ENCODE results near the gene BTBD18.

Gene BTBD18

DNA sequence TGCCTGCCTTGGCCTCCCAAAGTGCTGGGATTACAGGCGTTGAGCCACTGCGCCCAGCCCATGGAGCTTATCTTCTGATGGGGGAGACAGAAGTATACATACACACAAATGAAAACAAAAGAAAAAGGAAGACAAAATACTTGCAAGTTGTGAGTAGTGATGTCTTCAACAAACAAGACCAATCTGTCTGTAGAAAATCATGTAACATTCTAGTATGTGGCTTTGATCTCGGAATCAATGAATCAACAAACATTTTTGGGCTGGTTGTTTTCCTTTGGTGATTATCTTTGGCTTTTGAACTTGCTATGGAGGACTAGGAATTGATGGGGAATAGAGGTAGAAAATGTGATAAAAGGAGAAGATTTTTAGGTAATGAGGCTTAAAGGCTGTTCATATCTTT, 6.6 kb upstream of the BTBD18 start:
- H3K4me1 ChIP-seq (ENCODE audit: control insufficient read depth, insufficient read depth, low read length), result 0 out of 2 replicates have a peak, but pooled peaks cover 2% of the 10 kb centered on the region
- H3K9ac ChIP-seq (ENCODE audit: low read depth, low read length), result no peak overlapping the region
- H3K27ac ChIP-seq (ENCODE audit: low read depth, low read length), result no peak overlapping the region
- no peaks in the 10 kb centered on the region for H3K9me3 ChIP-seq (ENCODE audit: control insufficient read depth, insufficient read depth, low read length)
- no peak overlapping the region for H3K4me3 ChIP-seq (ENCODE audit: low read depth, low read length)
- no peaks in the 10 kb centered on the region for H3K36me3 ChIP-seq (ENCODE audit: control insufficient read depth, insufficient read depth, low read length)
- H3K27me3 ChIP-seq (ENCODE audit: control insufficient read depth, insufficient read depth, low read length), result no peaks in the 10 kb centered on the region

DNA sequence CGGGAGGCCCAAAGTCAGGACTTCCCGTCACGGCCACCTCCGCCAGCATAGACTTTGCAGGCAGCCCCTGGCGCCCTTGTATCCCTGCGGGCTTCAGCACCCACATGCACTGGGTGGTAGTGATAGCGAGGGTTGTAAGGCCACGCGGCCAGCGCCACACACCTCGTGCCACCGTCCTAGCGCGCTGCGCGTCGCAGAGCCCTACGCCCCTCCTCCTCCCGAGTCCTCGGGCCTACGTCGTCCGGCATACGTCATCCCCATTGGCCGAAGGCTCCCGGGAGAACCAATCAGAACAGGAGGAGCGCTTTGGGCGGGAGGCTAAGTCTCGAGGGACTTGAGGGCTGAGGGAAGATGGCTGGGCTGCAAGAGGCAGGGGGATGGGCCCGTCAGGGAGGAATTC, 1.3 kb upstream of the BTBD18 start:
- Histone ChIP-seq H3K4me1 (ENCODE audit: control insufficient read depth, insufficient read depth, low read length) (peaks cover 2% of the 10 kb centered on the region; the same call in 1 of the 2 replicates), H3K9me3 (ENCODE audit: control insufficient read depth, insufficient read depth, low read length) (no peaks in the 10 kb centered on the region), H3K27ac (ENCODE audit: low read depth, low read length) (no peak overlapping the region), H3K27me3 (ENCODE audit: control insufficient read depth, insufficient read depth, low read length) (no peaks in the 10 kb centered on the region), H3K9ac (ENCODE audit: low read depth, low read length) (no peak overlapping the region), H3K36me3 (ENCODE audit: control insufficient read depth, insufficient read depth, low read length) (no peaks in the 10 kb centered on the region), H3K4me3 (ENCODE audit: low read depth, low read length) (no peak overlapping the region)

DNA sequence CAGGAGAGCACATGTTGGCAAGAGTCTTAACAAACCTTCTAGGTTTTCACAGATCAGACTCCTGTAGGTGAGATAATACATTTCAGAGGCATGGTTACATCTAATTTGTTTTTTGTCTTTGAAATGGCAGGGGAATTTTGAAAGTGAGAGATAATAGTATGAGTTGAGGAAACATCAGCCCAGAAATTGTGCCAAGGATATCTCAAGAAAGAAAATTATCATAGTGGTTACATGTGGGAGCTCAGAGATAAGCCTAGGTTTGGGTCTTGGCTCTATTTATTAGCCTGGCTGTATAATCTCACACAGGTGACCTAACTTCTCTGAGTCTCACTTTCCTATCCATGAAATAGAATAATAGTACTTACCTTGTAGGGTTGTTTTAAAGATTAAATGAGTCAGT, 443 bp downstream of the BTBD18 start:
- Histone ChIP-seq H3K27me3 (ENCODE audit: control insufficient read depth, insufficient read depth, low read length) (no peaks in the 10 kb centered on the region), H3K27ac (ENCODE audit: low read depth, low read length) (no peak overlapping the region), H3K9me3 (ENCODE audit: control insufficient read depth, insufficient read depth, low read length) (no peaks in the 10 kb centered on the region), H3K36me3 (ENCODE audit: control insufficient read depth, insufficient read depth, low read length) (no peaks in the 10 kb centered on the region), H3K4me3 (ENCODE audit: low read depth, low read length) (no peak overlapping the region), H3K9ac (ENCODE audit: low read depth, low read length) (no peak overlapping the region), H3K4me1 (ENCODE audit: control insufficient read depth, insufficient read depth, low read length) (peaks cover 2% of the 10 kb centered on the region; the same call in 1 of the 2 replicates)

GRCh38 chr11:57746920-57747319, 4.7 kb downstream of the BTBD18 start:
- no peak overlapping the region for H3K27ac ChIP-seq (ENCODE audit: low read depth, low read length)
- H3K4me1 ChIP-seq (ENCODE audit: control insufficient read depth, insufficient read depth, low read length), result peaks cover 6% of the 10 kb centered on the region; the same call in 1 of the 2 replicates
- no peak overlapping the region for H3K9ac ChIP-seq (ENCODE audit: low read depth, low read length)
- no peaks in the 10 kb centered on the region for H3K27me3 ChIP-seq (ENCODE audit: control insufficient read depth, insufficient read depth, low read length)
- no peaks in the 10 kb centered on the region for H3K9me3 ChIP-seq (ENCODE audit: control insufficient read depth, insufficient read depth, low read length)
- no peak overlapping the region for H3K4me3 ChIP-seq (ENCODE audit: low read depth, low read length)
- peaks cover 24% of the 10 kb centered on the region for H3K36me3 ChIP-seq (ENCODE audit: control insufficient read depth, insufficient read depth, low read length)

DNA sequence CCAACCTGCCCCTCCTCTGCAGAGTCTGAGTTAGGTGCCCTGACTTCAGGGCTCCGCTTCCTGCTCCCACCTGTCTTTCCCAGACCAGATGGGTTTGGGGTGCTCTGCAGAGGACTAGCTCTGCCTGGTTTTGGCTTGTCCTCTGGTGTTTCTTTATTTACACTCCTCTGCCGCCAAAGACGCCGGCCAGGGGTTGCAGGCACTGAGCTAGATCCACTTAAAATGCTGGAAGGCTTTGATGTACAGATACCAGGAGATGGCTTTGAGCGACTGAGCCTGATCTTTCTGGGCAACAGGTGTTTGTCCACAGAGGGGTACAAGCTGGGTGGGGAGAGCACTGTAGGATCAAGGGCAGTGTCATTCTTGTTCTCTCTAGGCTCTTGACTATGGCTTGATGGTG, 6.4 kb downstream of the BTBD18 start:
- Histone ChIP-seq H3K9ac (ENCODE audit: low read depth, low read length) (no peak overlapping the region), H3K4me1 (ENCODE audit: control insufficient read depth, insufficient read depth, low read length) (peaks cover 11% of the 10 kb centered on the region; the same call in 1 of the 2 replicates), H3K27ac (ENCODE audit: low read depth, low read length) (no peak overlapping the region), H3K4me3 (ENCODE audit: low read depth, low read length) (no peak overlapping the region), H3K27me3 (ENCODE audit: control insufficient read depth, insufficient read depth, low read length) (no peaks in the 10 kb centered on the region), H3K36me3 (ENCODE audit: control insufficient read depth, insufficient read depth, low read length) (peaks cover 24% of the 10 kb centered on the region), H3K9me3 (ENCODE audit: control insufficient read depth, insufficient read depth, low read length) (no peaks in the 10 kb centered on the region)

GRCh38 chr11:57744357-57744756, 7.3 kb downstream of the BTBD18 start:
- H3K9me3 ChIP-seq (ENCODE audit: control insufficient read depth, insufficient read depth, low read length), result no peaks in the 10 kb centered on the region
- H3K27me3 ChIP-seq (ENCODE audit: control insufficient read depth, insufficient read depth, low read length), result no peaks in the 10 kb centered on the region
- no peak overlapping the region for H3K4me3 ChIP-seq (ENCODE audit: low read depth, low read length)
- peaks cover 31% of the 10 kb centered on the region for H3K36me3 ChIP-seq (ENCODE audit: control insufficient read depth, insufficient read depth, low read length)
- H3K9ac ChIP-seq (ENCODE audit: low read depth, low read length), result no peak overlapping the region
- H3K27ac ChIP-seq (ENCODE audit: low read depth, low read length), result no peak overlapping the region
- peaks cover 11% of the 10 kb centered on the region; the same call in 1 of the 2 replicates for H3K4me1 ChIP-seq (ENCODE audit: control insufficient read depth, insufficient read depth, low read length)

GRCh38 chr11:57742087-57742452, 9.5 kb downstream of the BTBD18 start:
- Histone ChIP-seq H3K27me3 (ENCODE audit: control insufficient read depth, insufficient read depth, low read length) (no peaks in the 10 kb centered on the region), H3K9ac (ENCODE audit: low read depth, low read length) (peak overlapping the region; percentile 93), H3K4me3 (ENCODE audit: low read depth, low read length) (peak overlapping the region; percentile 96), H3K4me1 (ENCODE audit: control insufficient read depth, insufficient read depth, low read length) (0 out of 2 replicates have a peak, but pooled peaks cover 9% of the 10 kb centered on the region), H3K9me3 (ENCODE audit: control insufficient read depth, insufficient read depth, low read length) (no peaks in the 10 kb centered on the region), H3K27ac (ENCODE audit: low read depth, low read length) (peak overlapping the region; percentile 83), H3K36me3 (ENCODE audit: control insufficient read depth, insufficient read depth, low read length) (peaks cover 53% of the 10 kb centered on the region)

DNA sequence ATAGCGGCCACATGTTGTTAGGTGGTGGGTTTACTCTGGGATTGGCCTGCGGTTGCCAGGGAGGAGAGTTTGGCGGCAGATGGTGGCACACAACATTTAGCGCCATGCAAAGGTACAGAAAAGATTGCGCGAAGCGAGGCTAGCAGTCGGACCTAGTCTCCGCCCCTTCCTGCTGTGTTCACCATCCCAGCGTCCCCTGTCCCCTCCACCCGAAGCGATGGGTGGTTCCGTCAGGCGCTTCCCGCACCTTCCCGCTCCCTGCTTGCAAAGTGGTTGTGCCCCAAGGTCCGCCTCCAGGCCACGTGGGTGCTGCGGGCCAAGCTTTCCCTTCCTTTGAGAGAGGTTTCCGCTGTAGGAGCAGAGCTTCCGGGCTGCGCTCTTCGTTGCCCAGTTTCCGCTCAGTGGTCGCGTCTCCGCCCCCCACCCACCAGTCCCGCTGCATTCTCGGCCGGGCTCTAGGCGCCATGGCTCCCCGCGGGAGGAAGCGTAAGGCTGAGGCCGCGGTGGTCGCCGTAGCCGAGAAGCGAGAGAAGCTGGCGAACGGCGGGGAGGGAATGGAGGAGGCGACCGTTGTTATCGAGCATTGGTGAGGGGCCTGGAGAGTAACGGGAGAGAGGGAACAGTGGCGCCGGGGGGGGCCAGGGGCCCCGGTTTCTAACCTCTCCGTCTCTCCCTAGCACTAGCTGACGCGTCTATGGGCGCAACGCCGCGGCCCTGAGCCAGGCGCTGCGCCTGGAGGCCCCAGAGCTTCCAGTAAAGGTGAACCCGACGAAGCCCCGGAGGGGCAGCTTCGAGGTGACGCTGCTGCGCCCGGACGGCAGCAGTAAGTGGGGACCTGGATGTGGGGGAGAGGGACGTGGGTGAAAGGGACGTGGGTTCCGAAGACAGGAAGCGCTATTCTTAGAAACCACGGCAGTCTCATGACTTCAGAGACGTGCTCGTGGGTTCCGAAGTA, 10.2 kb downstream of the BTBD18 start, which contains the start of gene SELENOH:
TSS of gene SELENOH (plus strand) at position 360 of the 955 bp plus-strand sequence. CDS start at position 465, 105 bp downstream.
- Histone ChIP-seq H3K9ac (ENCODE audit: low read depth, low read length) (peak within 1 kb of the TSS; percentile 93), H3K9me3 (ENCODE audit: control insufficient read depth, insufficient read depth, low read length) (no peaks in the 10 kb centered on the region), H3K27ac (ENCODE audit: low read depth, low read length) (peak within 1 kb of the TSS; percentile 83), H3K27me3 (ENCODE audit: control insufficient read depth, insufficient read depth, low read length) (no peaks in the 10 kb centered on the region), H3K4me1 (ENCODE audit: control insufficient read depth, insufficient read depth, low read length) (0 out of 2 replicates have a peak, but pooled peaks cover 9% of the 10 kb centered on the region), H3K36me3 (ENCODE audit: control insufficient read depth, insufficient read depth, low read length) (peaks cover 53% of the 10 kb centered on the region), H3K4me3 (ENCODE audit: low read depth, low read length) (peak within 1 kb of the TSS; percentile 96)

DNA sequence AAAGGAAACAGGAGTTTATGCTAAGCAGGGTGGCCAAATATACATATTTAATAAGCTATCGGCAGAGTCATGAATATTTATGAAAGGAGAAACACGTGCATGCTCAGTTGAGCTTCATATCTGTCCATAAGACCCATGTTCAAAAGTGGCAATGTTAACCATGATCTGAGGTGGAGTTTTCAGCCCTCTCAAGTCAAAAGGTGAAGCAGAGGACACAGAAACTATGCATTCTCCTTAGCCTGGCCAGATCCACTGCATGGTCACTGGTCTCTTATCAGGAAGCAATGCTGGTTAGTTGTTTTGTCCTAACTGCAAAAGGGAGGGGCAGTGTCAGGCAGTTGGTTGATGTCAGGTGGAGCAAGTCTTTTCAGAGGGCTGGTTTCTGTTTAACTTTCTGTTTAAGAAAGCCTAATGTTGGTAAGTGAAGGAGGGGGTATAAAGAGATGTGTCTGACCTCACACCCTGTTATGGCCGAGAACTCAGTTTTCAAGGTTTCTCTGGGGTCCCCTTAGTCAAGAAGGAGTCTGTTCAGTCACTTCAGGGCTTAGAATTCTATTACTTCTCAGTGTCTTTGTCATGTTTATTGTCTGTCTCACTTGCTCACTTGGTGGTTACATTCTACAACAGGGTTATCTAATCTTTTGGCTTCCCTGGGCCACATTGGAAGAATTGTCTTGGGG, 15.9 kb downstream of the BTBD18 start:
- H3K27me3 ChIP-seq (ENCODE audit: control insufficient read depth, insufficient read depth, low read length), result no peaks in the 10 kb centered on the region
- no peak overlapping the region for H3K9ac ChIP-seq (ENCODE audit: low read depth, low read length)
- H3K9me3 ChIP-seq (ENCODE audit: control insufficient read depth, insufficient read depth, low read length), result no peaks in the 10 kb centered on the region
- H3K27ac ChIP-seq (ENCODE audit: low read depth, low read length), result peak overlapping the region; percentile 60
- H3K4me3 ChIP-seq (ENCODE audit: low read depth, low read length), result no peak overlapping the region
- H3K4me1 ChIP-seq (ENCODE audit: control insufficient read depth, insufficient read depth, low read length), result peaks cover 12% of the 10 kb centered on the region; the same call in 1 of the 2 replicates
- H3K36me3 ChIP-seq (ENCODE audit: control insufficient read depth, insufficient read depth, low read length), result peaks cover 34% of the 10 kb centered on the region

- Histone ChIP-seq H3K36me3 (ENCODE audit: control insufficient read depth, insufficient read depth, low read length) (peaks cover 11% of the 10 kb centered on the region), H3K9ac (ENCODE audit: low read depth, low read length) (no peak overlapping the region), H3K27ac (ENCODE audit: low read depth, low read length) (no peak overlapping the region)
These were observed 19.0 kb downstream of the BTBD18 start for GRCh38 chr11:57732661-57733060.

DNA sequence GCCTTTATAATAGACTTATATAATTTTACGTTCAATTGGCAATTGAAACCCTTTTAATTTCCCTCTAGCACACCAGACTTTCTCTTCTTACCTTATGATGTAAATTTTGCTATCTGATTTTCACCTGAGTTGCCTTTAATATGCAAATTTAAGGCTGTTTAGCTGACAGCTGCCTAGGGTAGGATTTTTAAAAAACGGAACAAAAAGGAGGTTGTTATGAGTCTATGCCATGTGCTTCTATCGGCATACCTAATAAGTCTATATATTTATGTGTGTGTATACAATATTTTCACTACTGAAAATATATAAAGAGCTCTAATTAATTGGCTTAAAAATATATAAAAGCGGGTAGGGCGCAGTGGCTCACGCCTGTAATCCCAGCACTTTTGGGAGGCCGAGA, 22.1 kb downstream of the BTBD18 start:
- Histone ChIP-seq H3K4me3 (ENCODE audit: low read depth, low read length) (no peak overlapping the region), H3K9ac (ENCODE audit: low read depth, low read length) (no peak overlapping the region), H3K4me1 (ENCODE audit: control insufficient read depth, insufficient read depth, low read length) (peaks cover 14% of the 10 kb centered on the region), H3K27me3 (ENCODE audit: control insufficient read depth, insufficient read depth, low read length) (no peaks in the 10 kb centered on the region), H3K36me3 (ENCODE audit: control insufficient read depth, insufficient read depth, low read length) (0 out of 2 replicates have a peak, but pooled peaks cover 6% of the 10 kb centered on the region), H3K9me3 (ENCODE audit: control insufficient read depth, insufficient read depth, low read length) (no peaks in the 10 kb centered on the region), H3K27ac (ENCODE audit: low read depth, low read length) (peak overlapping the region; percentile 7)

More at GRCh38 chr11:57732661-57733060, 19.0 kb downstream of the BTBD18 start:
- Histone ChIP-seq H3K27me3 (ENCODE audit: control insufficient read depth, insufficient read depth, low read length) (no peaks in the 10 kb centered on the region), H3K4me1 (ENCODE audit: control insufficient read depth, insufficient read depth, low read length) (peaks cover 21% of the 10 kb centered on the region), H3K4me3 (ENCODE audit: low read depth, low read length) (no peak overlapping the region), H3K9me3 (ENCODE audit: control insufficient read depth, insufficient read depth, low read length) (no peaks in the 10 kb centered on the region)
